ENCODE results near the gene ARHGAP9. TPM values are rescaled to one million over a fixed set of nuclear protein-coding genes. Genes with fewer than 3 reads are reported as not detected.

Gene ARHGAP9
- total and polyA plus RNA-seq, 8 donors, result 0.39 to 11.7 (median 4.9) TPM

DNA sequence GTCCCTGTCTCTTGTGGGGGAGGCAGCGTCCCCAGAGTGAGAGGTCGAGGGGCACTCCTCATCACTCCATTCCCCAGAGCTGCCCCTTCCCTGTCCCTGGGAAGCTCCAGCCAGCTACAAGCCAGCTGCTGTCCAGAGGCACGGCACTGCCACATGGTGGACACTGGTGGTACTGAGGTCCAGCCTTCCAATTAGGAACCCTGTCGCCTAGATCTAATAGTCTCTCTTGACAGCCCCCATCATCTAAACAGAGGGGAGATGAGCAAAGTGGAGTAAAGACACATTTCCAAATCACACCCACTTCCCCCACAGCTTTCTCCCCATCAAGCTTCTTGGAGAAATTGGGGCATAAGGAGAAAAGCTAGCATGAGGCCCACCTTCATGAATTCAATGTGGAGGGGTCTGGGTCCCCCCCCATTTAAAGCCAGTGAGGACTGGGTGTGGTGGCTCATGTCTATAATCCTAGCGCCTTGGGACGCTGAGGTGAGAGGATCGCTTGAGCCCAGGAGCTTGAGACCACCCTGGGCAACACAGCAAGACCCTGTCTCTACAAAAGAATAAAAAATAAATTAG lies 26.6 kb downstream of the ARHGAP9 start:
- peak; percentile 80 to 93 (median 91) for ATAC-seq
- Histone ChIP-seq H3K27ac (no peak overlapping the region), H3K4me1 (no peaks in the 10 kb centered on the region), H3K4me3 (no peak overlapping the region), H3K27me3 (no peaks in the 10 kb centered on the region), H3K9me3 (no peaks in the 10 kb centered on the region), H3K36me3 (no peaks in the 10 kb centered on the region)
- 9 to 13% methylated on average over 7 of the region's 7 CpGs for WGBS, 2 donors
- intact Hi-C loops (cut with DNase I), result loop anchor here (5.0 to 10.0 kb wide), 3 partner anchors 146 to 238 kb away; partner anchors contain the start of gene NXPH4 (in 1 of the 3)
- TF ChIP-seq, protein P1, sequence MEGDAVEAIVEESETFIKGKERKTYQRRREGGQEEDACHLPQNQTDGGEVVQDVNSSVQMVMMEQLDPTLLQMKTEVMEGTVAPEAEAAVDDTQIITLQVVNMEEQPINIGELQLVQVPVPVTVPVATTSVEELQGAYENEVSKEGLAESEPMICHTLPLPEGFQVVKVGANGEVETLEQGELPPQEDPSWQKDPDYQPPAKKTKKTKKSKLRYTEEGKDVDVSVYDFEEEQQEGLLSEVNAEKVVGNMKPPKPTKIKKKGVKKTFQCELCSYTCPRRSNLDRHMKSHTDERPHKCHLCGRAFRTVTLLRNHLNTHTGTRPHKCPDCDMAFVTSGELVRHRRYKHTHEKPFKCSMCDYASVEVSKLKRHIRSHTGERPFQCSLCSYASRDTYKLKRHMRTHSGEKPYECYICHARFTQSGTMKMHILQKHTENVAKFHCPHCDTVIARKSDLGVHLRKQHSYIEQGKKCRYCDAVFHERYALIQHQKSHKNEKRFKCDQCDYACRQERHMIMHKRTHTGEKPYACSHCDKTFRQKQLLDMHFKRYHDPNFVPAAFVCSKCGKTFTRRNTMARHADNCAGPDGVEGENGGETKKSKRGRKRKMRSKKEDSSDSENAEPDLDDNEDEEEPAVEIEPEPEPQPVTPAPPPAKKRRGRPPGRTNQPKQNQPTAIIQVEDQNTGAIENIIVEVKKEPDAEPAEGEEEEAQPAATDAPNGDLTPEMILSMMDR (IDR thresholded peaks at IDR 0.05), result peak; percentile 82 to 90 (median 88)
- DNase-seq, result peak; percentile 47 to 91 (median 82)
- no peak for FAIRE-seq

DNA sequence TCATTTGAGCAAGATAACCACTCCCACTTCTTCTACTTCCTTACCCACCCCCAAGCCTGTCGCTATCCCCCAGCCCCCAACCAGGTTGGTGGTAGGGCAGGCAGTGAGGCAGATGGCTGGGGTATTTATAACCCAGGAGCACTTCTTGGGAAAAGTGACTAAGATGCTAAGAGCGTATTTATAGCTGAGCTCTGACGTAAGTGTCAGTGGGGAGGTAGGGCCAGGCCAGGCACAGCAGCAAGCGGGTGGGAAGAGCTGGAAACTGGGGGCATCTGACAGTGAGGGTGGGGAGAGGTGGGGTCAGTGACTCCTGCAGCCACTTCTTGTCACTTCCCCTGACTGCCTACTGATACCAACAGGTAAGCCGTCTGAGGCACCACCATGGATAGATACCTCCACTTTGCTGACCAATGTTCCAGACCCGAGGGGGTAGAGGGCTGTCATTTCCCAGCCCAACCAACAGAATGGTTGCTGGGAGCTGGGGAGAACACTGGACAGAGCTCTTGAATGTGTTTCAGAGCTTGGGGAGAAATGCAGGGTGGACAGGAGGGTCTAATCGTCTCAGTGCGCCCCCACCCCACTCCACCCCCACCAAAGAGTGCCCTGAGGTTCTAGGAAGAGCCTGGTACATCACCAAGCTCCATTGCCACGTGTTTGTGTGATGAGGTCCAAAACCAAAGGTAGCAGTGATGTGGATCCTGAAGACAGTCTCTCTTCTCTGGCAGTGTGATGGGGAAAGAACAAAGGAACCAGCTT lies 27.3 kb downstream of the ARHGAP9 start:
- DNase-seq (no peak), ATAC-seq (peak in 3 of 4 donors; percentile 4 to 23 (median 16)), FAIRE-seq (no peak)
- H3K36me3 ChIP-seq, result no peaks in the 10 kb centered on the region
- no peaks in the 10 kb centered on the region for H3K27me3 ChIP-seq
- intact Hi-C loops (cut with DNase I), result loop anchor here (5.0 to 10.0 kb wide), 3 partner anchors 145 to 238 kb away; partner anchors contain the start of gene NXPH4 (in 1 of the 3)
- 34 to 39% methylated on average over 9 of the region's 9 CpGs for WGBS, 2 donors
- no peaks in the 10 kb centered on the region for H3K9me3 ChIP-seq
- H3K27ac ChIP-seq, result no peak overlapping the region
- TF ChIP-seq, protein P1 (IDR thresholded peaks at IDR 0.05), result no peak
- H3K4me1 ChIP-seq, result no peaks in the 10 kb centered on the region
- H3K4me3 ChIP-seq, result no peak overlapping the region

DNA sequence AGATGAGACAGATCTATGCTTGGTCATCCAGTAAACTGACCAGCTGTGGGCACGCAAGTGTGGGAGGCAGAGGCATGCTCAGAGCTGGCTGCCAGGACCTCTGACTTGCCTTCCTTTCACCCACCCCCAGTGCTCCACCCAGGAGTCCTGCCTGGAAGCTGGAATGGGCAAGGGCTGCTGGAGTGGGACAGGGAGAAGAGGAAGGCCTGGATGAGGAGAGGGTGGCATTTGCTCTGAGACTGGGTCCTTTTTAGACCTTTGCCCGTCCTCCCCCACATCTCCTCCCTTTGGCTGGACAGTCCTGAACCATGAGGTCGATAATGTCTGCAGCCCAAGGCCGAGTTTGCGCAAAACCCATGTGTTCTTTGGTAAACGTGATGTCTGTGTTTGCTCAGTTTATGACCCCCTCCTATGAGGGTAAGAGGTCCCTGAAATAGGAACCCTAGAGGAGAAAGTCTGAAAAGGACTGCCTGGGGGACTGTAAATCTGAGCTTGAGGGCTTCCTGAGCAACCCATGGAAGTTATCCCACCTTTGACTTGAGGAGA lies 28.4 kb downstream of the ARHGAP9 start:
- Histone ChIP-seq H3K27ac (no peak overlapping the region), H3K4me1 (no peaks in the 10 kb centered on the region), H3K4me3 (no peak overlapping the region), H3K36me3 (no peaks in the 10 kb centered on the region), H3K27me3 (no peaks in the 10 kb centered on the region), H3K9me3 (no peaks in the 10 kb centered on the region)
- 26 to 33% methylated on average over 6 of the region's 6 CpGs for WGBS, 2 donors
- ATAC-seq, result peak in 3 of 4 donors; percentile 18 to 49 (median 19)
- no peak for DNase-seq
- TF ChIP-seq, protein P1 (IDR thresholded peaks at IDR 0.05), result no peak
- no peak for FAIRE-seq
- intact Hi-C loops (cut with DNase I), result loop anchor here (5.0 to 10.0 kb wide), 3 partner anchors 144 to 237 kb away; partner anchors contain the start of gene NXPH4 (in 1 of the 3)

DNA sequence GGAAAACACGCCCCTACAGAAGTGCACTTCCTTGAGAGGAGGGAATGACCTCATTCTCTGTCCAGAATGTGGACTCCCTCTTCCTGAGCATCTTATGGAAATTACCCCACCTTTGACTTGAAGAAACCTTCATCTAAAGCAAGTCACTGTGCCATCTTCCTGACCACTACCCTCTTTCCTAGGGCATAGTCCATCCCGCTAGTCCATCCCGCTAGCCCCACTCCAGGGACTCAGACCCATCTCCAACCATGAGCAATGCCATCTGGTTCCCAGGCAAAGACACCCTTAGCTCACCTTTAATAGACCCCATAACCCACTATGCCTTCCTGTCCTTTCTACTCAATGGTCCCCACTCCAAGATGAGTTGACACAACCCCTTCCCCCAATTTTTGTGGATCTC lies 29.6 kb downstream of the ARHGAP9 start:
- no peaks in the 10 kb centered on the region for H3K36me3 ChIP-seq
- H3K9me3 ChIP-seq, result no peaks in the 10 kb centered on the region
- H3K4me3 ChIP-seq, result no peak overlapping the region
- H3K27ac ChIP-seq, result no peak overlapping the region
- no peak for FAIRE-seq
- H3K4me1 ChIP-seq, result no peaks in the 10 kb centered on the region
- DNase-seq, result no peak
- no peaks in the 10 kb centered on the region for H3K27me3 ChIP-seq
- intact Hi-C loops (cut with DNase I), result loop anchor here (5.0 to 10.0 kb wide), 3 partner anchors 143 to 235 kb away; partner anchors contain the start of gene NXPH4 (in 1 of the 3)
- WGBS, 2 donors, result 78 to 84% methylated on average over 3 of the region's 3 CpGs
- no peak for ATAC-seq
- TF ChIP-seq, protein P1 (IDR thresholded peaks at IDR 0.05), result no peak
